Subcutaneous adipose tissue (tissue), 4 donors: ENCODE data around the gene SGMS1. TPM values are rescaled to one million over a fixed set of nuclear protein-coding genes. Genes with fewer than 3 reads are reported as not detected.

Experiments used
- CTCF ChIP-seq: fragments of 450-650 bp; IDR thresholded peaks from one replicate; pipeline ENCODE4 v1.5.1; 2016; ENCODE audit warnings: low read depth, mild to moderate bottlenecking, control low read depth, antibody characterized with exemption, moderate library complexity
- total RNA-seq, 4 donors: library from RNA; depleted of rRNA; stranded (reverse); fragments of >200 nt; gene quantifications; one replicate each; pipeline ENCODE4 v1.1.0, GENCODE V29; 2016

SGMS1 gene
- total RNA-seq, 4 donors from 2014 or later = 63.9 to 117 (median 87.4) TPM

GRCh38 chr10:50631052-50631451 lies 7.3 kb upstream of the SGMS1 start:
- no peak for TF ChIP-seq CTCF

- no peak for TF ChIP-seq CTCF
Observed at GRCh38 chr10:50629495-50630122, 5.9 kb upstream of the SGMS1 start.

GRCh38 chr10:50627896-50628295 lies 4.1 kb upstream of the SGMS1 start:
- TF ChIP-seq CTCF = no peak

GRCh38 chr10:50627443-50627842 lies 3.7 kb upstream of the SGMS1 start:
- no peak for TF ChIP-seq CTCF

- TF ChIP-seq CTCF = no peak
Observed at GRCh38 chr10:50625649-50626132, 1.9 kb upstream of the SGMS1 start.

- TF ChIP-seq CTCF = no peak
Observed at GRCh38 chr10:50624866-50625501, 1.2 kb upstream of the SGMS1 start.

- no peak for TF ChIP-seq CTCF
Observed at GRCh38 chr10:50624413-50624865, 683 bp upstream of the SGMS1 start.
